PFSK-1 (cell line): Measurements from ENCODE around the gene MYO10.

Experiments used
- POLR2AphosphoS5 ChIP-seq: IDR thresholded peaks from 2 replicates; pipeline ENCODE4 v1.6.1; 2012; ENCODE audit warnings: low read depth, mild to moderate bottlenecking, control low read depth, low read length, moderate library complexity
- SIN3A ChIP-seq: IDR thresholded peaks from 2 replicates; pipeline ENCODE4 v1.6.1; 2012; ENCODE audit warnings: mild to moderate bottlenecking, low read length, moderate library complexity, borderline replicate concordance; ENCODE audit not compliant: insufficient read depth
- TAF1 ChIP-seq: IDR thresholded peaks from 2 replicates; pipeline ENCODE4 v1.6.1; 2012; ENCODE audit warnings: low read length, control low read depth, borderline replicate concordance; ENCODE audit not compliant: insufficient read depth
- TF ChIP-seq, protein P1 (sequence below), 2 experiments: IDR thresholded peaks; 2 replicates each; pipeline versions ENCODE4 v1.6.1 to v1.8.0; 2011 to 2012; ENCODE audit warnings: low read depth in 2 of 2, low read length in 2 of 2, control low read depth in 1 of 2, inconsistent platforms in 1 of 2, mild to moderate bottlenecking in 1 of 2, moderate library complexity in 1 of 2; ENCODE audit not compliant: insufficient read depth in 1 of 2

GRCh38 chr5:16809010-16809394 lies 127.1 kb downstream of the MYO10 start:
- TF ChIP-seq SIN3A = no peak
- no peak for TF ChIP-seq TAF1
- TF ChIP-seq POLR2AphosphoS5 = no peak
- TF ChIP-seq, protein P1, sequence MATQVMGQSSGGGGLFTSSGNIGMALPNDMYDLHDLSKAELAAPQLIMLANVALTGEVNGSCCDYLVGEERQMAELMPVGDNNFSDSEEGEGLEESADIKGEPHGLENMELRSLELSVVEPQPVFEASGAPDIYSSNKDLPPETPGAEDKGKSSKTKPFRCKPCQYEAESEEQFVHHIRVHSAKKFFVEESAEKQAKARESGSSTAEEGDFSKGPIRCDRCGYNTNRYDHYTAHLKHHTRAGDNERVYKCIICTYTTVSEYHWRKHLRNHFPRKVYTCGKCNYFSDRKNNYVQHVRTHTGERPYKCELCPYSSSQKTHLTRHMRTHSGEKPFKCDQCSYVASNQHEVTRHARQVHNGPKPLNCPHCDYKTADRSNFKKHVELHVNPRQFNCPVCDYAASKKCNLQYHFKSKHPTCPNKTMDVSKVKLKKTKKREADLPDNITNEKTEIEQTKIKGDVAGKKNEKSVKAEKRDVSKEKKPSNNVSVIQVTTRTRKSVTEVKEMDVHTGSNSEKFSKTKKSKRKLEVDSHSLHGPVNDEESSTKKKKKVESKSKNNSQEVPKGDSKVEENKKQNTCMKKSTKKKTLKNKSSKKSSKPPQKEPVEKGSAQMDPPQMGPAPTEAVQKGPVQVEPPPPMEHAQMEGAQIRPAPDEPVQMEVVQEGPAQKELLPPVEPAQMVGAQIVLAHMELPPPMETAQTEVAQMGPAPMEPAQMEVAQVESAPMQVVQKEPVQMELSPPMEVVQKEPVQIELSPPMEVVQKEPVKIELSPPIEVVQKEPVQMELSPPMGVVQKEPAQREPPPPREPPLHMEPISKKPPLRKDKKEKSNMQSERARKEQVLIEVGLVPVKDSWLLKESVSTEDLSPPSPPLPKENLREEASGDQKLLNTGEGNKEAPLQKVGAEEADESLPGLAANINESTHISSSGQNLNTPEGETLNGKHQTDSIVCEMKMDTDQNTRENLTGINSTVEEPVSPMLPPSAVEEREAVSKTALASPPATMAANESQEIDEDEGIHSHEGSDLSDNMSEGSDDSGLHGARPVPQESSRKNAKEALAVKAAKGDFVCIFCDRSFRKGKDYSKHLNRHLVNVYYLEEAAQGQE (IDR thresholded peaks at IDR 0.05; ENCODE audit: insufficient read depth in 1 of 2, low read depth in 2 of 2, low read length in 2 of 2) = no peak
